ENCODE measurements around the gene NELL1.

DNA sequence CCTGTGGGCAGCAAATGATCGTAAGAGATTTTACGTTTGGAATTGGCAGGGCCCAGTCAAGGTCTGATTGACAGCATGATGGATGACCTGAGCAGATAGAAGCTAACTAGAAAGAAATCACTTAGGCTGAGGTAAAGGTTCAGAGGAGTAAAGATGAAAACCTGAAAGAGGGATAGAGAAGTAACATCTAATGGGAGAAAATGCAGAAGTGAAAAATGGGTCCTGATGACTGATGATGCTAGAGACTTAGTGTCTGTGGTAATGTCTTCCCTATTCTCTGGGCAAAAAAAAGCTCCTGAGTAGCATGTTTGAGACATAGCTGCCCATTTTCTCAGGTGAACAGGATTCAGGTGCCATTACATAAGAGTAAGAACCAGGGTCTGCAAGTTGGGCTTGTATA lies 894.7 kb downstream of the NELL1 start:
- TF ChIP-seq GATA3 (IDR thresholded peaks at IDR 0.05; ENCODE audit: low read depth, low read length) (no peak), GATA2 (IDR thresholded peaks at IDR 0.05; ENCODE audit: low read depth, low read length) (no peak)
